Measurements from ENCODE around the gene SCFD2.
A peak's percentile ranks its signal among the peaks of the same experiment; 100 is the strongest.

Gene SCFD2

DNA sequence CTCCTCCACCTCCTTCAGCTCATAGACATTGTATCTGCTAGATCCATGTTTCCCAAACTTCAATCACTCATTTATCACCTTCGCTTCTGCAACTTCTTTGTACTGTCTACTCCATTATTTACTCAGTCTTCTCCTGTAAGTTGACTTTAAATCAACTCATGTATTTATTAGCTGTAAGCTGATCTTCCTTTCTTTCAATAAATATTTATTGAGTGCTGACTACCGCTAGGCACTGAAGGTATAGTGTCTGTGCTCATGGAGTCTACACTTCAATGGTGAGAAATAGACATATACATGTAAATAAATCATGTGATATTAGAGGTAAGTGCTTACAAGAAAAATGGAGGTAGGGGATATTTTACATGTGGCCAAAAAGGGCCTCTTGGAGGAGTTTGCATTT is 429.1 kb downstream of the SCFD2 start:
- TF ChIP-seq CTCF (conservative IDR thresholded peaks at IDR 0.05; ENCODE audit: control insufficient read depth, insufficient read depth, low read depth, low read length): no peak
- DNase-seq (ENCODE audit: low read depth): no peak
- no peak overlapping the region for H3K4me3 ChIP-seq (ENCODE audit: control insufficient read depth, low read depth, low read length)

GRCh38 chr4:52935317-52935716 is 430.5 kb downstream of the SCFD2 start:
- H3K4me3 ChIP-seq (ENCODE audit: control insufficient read depth, low read depth, low read length): no peak overlapping the region
- TF ChIP-seq CTCF (conservative IDR thresholded peaks at IDR 0.05; ENCODE audit: control insufficient read depth, insufficient read depth, low read depth, low read length): no peak
- DNase-seq (ENCODE audit: low read depth): no peak

- no peak overlapping the region for H3K4me3 ChIP-seq (ENCODE audit: control insufficient read depth, low read depth, low read length)
- no peak for TF ChIP-seq CTCF (conservative IDR thresholded peaks at IDR 0.05; ENCODE audit: control insufficient read depth, insufficient read depth, low read depth, low read length)
- no peak for DNase-seq (ENCODE audit: low read depth)
Measured at GRCh38 chr4:52933738-52934137, 432.1 kb downstream of the SCFD2 start.

DNA sequence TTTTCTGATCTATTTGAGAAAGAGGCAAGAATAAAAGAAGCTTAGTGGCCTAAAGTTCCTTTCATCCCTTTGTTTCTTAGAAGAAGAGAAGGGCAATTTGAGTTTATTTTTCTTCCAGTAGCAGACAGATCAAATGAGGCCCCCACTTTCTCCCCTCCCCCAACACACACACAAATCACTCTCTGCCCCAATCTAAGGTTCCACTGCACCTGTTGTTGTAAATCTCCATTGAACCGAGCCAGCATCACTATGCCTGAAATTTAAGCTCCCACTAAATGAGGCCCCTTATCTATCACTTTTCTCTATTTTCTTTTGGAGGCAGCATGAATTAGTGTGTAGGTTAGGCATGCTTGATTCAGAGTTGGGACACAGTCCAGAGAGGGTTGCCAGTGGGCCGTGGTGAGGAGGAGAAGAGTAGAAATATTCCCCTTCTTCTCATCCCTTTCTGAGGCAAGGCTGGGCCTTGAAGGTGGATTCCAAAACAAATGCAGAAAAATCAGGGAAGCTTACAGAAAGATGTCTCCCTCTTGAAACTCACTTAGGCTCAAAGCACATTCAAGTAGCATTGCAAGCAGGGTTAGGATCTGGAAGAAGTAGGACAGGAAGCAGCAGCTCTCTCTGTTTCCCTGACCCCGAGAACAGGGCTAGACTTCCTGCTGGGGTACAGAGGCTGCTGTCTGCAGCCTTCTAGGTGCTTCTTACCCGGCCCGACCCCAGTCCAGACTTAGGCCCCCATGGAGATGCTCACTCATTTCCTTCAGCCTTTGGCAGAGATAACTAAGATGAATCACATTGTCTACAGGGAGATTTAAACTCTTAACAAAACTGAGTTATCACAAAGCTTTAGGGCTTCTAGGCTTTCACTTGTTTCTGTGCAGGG is 433.0 kb downstream of the SCFD2 start:
- no peak for TF ChIP-seq CTCF (conservative IDR thresholded peaks at IDR 0.05; ENCODE audit: control insufficient read depth, insufficient read depth, low read depth, low read length)
- H3K4me3 ChIP-seq (ENCODE audit: control insufficient read depth, low read depth, low read length): no peak overlapping the region
- DNase-seq (ENCODE audit: low read depth): peak; percentile 68

DNA sequence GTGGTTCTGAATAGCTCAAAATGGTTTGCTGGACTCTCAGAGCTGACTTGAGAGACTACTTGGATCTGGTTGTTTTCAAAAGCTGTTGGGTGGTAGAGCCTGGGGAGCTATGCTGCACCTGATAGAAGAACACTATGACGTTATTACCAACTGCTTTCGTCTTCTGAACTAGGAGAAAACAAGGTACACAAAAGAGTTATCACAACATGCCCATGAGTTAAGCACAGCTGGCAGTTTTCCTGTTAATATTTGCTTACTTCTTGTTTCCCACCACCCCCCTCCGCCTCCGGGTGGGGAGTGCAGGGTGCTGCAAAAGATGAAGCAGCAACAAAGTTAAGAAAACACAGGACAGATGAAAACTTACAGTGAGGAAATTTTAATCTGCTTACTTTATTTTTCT is 434.6 kb downstream of the SCFD2 start:
- no peak for TF ChIP-seq CTCF (conservative IDR thresholded peaks at IDR 0.05; ENCODE audit: control insufficient read depth, insufficient read depth, low read depth, low read length)
- H3K4me3 ChIP-seq (ENCODE audit: control insufficient read depth, low read depth, low read length): no peak overlapping the region
- DNase-seq (ENCODE audit: low read depth): no peak

- TF ChIP-seq CTCF (conservative IDR thresholded peaks at IDR 0.05; ENCODE audit: control insufficient read depth, insufficient read depth, low read depth, low read length): no peak
- DNase-seq (ENCODE audit: low read depth): no peak
- no peak overlapping the region for H3K4me3 ChIP-seq (ENCODE audit: control insufficient read depth, low read depth, low read length)
Measured at GRCh38 chr4:52926196-52926974, 439.5 kb downstream of the SCFD2 start.

All from fibroblast of mammary gland (primary cell).